HT-29 (cell line): ENCODE data around the gene ANTXR1. TPM values are rescaled to one million over a fixed set of nuclear protein-coding genes. Genes with fewer than 3 reads are reported as not detected.
"Not testable (repeated sequence)": the region's sequence is repeated elsewhere in the genome, so short reads cannot be mapped to it uniquely, and the experiment has no call there.

ENCODE experiments used
- DNase-seq: peaks from one replicate; pipeline ENCODE4 v3.0.0-alpha.2; 2015; ENCODE audit warnings: low spot score
- total RNA-seq: library from RNA; depleted of rRNA; stranded (reverse); fragments of >200 nt; shearing (Covaris generic); gene quantifications from 2 replicates; pipeline ENCODE4 v1.2.3, GENCODE V29; 2014

ANTXR1 gene
- total RNA-seq, 1 experiment from 2014 or later, result not detected

- DNase-seq, result no peak
These were observed 213.9 kb downstream of the ANTXR1 start for GRCh38 chr2:69226903-69227302.

GRCh38 chr2:69227716-69228115, 214.7 kb downstream of the ANTXR1 start:
- DNase-seq, result no peak

- DNase-seq, result not testable (repeated sequence)
These were observed 218.0 kb downstream of the ANTXR1 start for GRCh38 chr2:69230946-69231345.

GRCh38 chr2:69231612-69232277, 218.8 kb downstream of the ANTXR1 start:
- DNase-seq, result no peak

GRCh38 chr2:69235835-69236234, 222.9 kb downstream of the ANTXR1 start:
- DNase-seq, result not testable (repeated sequence)

- DNase-seq, result no peak
These were observed 224.2 kb downstream of the ANTXR1 start for GRCh38 chr2:69237070-69237670.

- DNase-seq, result no peak
These were observed 225.6 kb downstream of the ANTXR1 start for GRCh38 chr2:69238449-69239031.

- no peak for DNase-seq
These were observed 228.1 kb downstream of the ANTXR1 start for GRCh38 chr2:69241093-69241492.

GRCh38 chr2:69241664-69242514, 228.9 kb downstream of the ANTXR1 start:
- no peak for DNase-seq

- no peak for DNase-seq
These were observed 229.7 kb downstream of the ANTXR1 start for GRCh38 chr2:69242651-69243051.

GRCh38 chr2:69243652-69244051, 230.7 kb downstream of the ANTXR1 start:
- DNase-seq, result no peak

GRCh38 chr2:69244882-69245281, 231.9 kb downstream of the ANTXR1 start:
- no peak for DNase-seq

- no peak for DNase-seq
These were observed 234.6 kb downstream of the ANTXR1 start for GRCh38 chr2:69247583-69247982.

GRCh38 chr2:69248232-69248631, 235.3 kb downstream of the ANTXR1 start:
- DNase-seq, result no peak

GRCh38 chr2:69250981-69251380, 238.0 kb downstream of the ANTXR1 start:
- no peak for DNase-seq

- no peak for DNase-seq
These were observed 239.0 kb downstream of the ANTXR1 start for GRCh38 chr2:69251943-69252342.

GRCh38 chr2:69253112-69253511, 240.1 kb downstream of the ANTXR1 start:
- no peak for DNase-seq

GRCh38 chr2:69253611-69254301, 240.8 kb downstream of the ANTXR1 start:
- no peak for DNase-seq

GRCh38 chr2:69255760-69256159, 242.8 kb downstream of the ANTXR1 start:
- DNase-seq, result no peak

- not testable (repeated sequence) for DNase-seq
These were observed 247.1 kb downstream of the ANTXR1 start for GRCh38 chr2:69259994-69260591.

GRCh38 chr2:69260666-69261065, 247.7 kb downstream of the ANTXR1 start:
- no peak for DNase-seq
